ENCODE measurements around the gene VTA1.
"Not testable (repeated sequence)": the region's sequence is repeated elsewhere in the genome, so short reads cannot be mapped to it uniquely, and the experiment has no call there.

The VTA1 gene

DNA sequence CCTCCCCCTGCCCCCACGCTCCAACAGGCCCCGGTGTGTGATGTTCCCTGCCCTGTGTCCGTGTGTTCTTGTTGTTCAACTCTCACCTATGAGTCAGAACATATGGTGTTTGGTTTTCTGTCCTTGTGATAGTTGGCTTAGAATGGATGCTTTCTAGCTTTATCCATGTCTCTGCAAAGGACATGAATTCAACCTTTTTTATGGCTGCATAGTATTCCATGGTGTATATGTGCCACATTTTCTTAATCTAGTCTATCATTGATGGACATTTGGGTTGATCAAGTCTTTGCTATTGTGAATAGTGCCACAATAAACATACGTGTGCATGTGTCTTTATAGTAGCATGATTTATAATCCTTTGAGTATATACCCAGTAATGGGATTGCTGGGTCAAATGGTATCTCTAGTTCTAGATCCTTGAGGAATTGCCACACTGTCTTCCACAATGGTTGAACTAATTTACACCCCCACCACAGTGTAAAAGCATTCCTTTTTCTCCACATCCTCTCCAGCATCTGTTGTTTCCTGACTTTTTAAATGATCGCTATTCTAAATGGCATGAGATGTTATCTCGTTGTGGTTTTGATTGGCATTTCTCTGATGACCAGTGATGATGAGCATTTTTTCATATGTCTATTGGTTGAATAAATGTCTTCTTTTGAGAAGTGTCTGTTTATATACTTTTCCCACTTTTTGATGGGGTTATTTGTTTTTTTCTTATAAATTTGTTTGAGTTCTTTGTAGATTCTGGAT lies 82.6 kb downstream of the VTA1 start:
- not testable (repeated sequence) for DNase-seq

- peak in 2 of 5 experiments; percentile 25 to 46 for DNase-seq
Measured at GRCh38 chr6:142232206-142233044, 85.4 kb downstream of the VTA1 start.

- no peak for DNase-seq
Measured at GRCh38 chr6:142233945-142234682, 87.1 kb downstream of the VTA1 start.

- no peak for DNase-seq
Measured at GRCh38 chr6:142235272-142235671, 88.2 kb downstream of the VTA1 start.

DNA sequence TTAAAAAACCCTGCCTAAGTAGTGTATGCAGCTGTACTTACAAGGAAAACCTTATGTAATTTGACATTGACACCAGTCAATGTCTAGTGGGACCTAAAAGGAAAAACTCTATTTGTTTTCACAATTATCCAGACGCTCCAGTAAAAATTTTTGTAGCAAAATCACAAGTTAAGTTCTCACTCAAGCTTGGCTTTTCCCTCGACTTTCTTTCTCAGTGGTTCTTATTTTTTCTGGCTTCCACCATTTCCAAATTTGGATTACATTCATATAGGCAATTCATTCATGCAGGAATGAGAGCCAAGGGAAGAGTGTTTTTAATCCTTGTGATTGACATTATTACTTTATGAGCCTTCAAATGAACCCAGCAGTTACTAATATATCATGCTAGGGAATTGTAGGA lies 88.7 kb downstream of the VTA1 start:
- no peak for DNase-seq

GRCh38 chr6:142236691-142237090 lies 89.6 kb downstream of the VTA1 start:
- DNase-seq: no peak

DNA sequence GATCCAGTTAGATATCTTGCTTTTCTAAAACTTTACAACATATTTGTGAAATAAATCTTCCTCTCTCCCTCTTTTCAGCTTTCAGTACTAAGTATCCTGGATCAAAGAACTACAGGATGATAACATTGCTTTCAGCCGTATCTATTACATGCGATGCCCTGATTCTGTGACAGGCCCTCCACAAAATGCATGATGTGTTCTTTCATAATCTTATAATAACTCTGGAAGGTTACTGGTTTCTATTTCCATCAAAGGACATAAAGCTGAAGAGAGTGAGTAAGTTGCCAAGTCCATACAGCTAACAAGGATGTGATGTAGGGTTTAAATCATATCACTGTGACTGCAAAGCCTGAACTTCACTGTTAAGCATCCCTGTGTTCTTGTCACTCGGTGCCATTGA lies 91.8 kb downstream of the VTA1 start:
- DNase-seq: no peak

DNA sequence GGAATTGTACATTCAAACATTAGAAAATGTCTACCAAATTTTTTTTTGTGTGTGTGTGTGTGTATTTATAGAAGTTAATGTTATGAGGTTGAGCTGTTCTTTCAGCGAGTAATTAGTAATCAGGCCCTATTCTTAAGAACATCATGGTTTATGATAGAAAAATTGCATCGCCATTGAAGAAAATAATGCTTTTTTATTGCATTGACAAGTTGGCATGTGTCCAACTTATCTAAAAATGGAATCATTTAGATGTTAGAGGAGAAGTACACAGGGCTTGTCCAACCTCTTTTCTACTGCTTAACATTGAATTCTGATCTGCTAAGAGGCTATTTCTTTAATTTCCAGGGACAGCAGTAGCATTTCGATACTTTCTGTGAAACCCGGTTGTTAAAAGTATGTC lies 93.1 kb downstream of the VTA1 start:
- DNase-seq: no peak

GRCh38 chr6:142241061-142241460 lies 94.0 kb downstream of the VTA1 start:
- DNase-seq: no peak

- DNase-seq: no peak
Measured at GRCh38 chr6:142242269-142242668, 95.2 kb downstream of the VTA1 start.

GRCh38 chr6:142246960-142247359 lies 99.9 kb downstream of the VTA1 start:
- no peak for DNase-seq

DNA sequence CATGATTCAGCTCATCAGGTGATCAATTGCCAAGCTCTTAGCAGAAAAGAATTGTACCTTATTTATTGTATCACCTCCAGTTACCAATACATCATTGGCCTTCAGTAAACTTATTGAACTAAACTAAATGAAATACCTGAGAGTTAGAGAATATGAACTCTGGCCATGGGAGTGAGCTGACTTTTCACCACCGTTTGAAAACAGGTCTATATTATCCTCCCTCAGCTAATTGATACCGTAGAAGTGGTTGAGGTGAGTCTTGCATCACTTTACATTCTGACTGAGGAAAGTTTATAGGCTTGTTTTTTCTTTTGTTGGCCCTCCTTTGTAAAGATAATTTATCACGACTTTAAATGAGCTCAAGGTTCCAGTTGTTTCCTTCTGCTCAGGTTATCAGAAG lies 102.2 kb downstream of the VTA1 start:
- no peak for DNase-seq

GRCh38 chr6:142251930-142252445 lies 104.9 kb downstream of the VTA1 start:
- no peak for DNase-seq

- no peak for DNase-seq
Measured at GRCh38 chr6:142254513-142254912, 107.5 kb downstream of the VTA1 start.

DNA sequence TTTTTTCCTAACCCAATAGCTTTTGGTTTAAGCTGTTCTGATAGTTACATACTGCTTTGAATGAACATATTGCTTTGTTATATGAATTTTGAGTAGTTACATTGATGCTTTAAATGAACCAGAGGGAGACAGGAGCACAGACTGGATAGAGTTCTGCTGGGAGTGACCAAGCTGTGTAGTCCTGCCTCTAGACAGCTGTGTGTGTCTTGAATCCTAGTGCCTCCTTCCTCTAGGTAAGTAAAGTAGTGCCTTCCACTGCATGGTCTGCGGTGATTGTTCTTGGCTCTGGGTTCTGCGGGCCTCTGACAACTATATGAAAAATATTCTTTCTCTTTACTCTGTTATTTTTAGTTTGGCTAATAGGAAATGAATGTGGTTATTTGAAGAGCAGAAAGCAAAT lies 108.7 kb downstream of the VTA1 start:
- DNase-seq: no peak

DNA sequence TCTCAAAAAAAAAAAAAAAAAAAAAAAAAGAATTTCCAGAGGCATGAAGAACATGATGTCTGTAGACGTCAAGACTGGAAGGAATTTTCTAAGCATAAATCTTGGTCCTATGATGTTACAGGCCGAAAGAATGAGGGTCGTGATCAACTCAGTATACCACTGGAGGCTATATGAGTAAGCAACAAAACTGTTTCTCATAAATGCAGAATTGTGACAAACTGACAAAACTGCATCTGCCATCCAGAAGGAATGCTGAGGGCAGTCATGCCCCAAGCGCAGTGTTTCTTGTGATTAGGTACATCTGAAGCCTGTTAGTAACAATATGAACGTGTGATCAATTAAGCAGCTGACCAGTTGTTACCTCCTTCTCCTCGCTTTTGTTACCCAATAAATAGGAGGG lies 111.2 kb downstream of the VTA1 start:
- no peak for DNase-seq

DNA sequence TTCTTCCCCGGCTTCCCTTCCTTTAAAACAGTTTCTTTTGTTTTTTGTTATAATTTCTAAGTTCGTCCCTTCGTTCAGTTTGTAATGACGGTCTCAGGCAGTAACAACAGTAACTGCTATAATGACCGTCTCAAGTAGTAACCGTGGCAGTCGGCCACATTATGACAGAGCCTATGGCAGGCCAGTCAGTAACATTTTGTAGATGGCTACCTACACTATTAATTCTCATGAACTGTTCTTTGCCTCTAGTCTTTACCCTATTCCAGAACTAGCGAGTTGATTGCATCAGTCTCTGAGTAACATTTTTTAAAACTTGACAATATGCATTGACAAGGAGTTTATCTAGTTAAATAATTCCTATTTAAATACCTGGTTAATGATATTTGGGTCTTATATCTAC lies 111.7 kb downstream of the VTA1 start:
- DNase-seq: no peak

- DNase-seq: no peak
Measured at GRCh38 chr6:142260748-142261147, 113.7 kb downstream of the VTA1 start.

DNA sequence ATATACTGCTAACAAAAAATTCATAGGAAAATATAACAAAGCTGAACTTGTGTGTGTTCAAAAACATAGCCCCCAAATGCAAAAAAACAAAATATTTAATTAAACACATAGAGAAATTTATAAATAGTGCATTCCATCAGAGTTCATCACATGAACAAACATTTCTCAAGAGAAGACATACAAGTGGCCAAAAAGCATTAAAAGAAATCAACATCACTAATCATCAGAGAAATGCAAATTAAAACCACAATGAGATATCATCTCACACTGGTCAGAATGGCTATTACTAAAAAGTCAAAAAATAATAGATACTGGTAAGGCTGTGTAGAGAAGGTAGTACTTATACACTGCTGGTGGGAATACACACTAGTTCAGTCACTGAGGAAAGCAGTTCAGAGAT lies 115.2 kb downstream of the VTA1 start:
- no peak for DNase-seq

- no peak for DNase-seq
Measured at GRCh38 chr6:142265476-142265875, 118.4 kb downstream of the VTA1 start.

DNA sequence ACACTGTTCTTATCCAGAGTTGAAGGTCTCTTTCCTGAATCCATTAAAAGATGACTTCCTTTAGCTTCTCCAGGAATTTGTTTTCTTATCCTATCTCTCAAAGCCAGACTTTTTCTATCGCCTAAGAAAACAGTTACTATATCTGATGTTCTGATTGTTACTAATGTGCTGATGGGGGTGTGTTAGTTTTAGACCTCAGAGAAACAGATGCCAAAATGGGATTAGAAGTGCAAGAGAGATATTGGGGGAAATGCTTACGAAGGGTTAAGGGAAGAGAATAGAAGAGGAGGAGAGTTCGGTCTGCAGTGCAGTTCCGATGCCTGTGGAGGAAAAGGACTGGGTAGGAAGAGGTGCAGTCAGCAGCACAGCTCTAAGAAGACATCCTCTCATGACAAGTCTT lies 119.0 kb downstream of the VTA1 start:
- no peak for DNase-seq

GRCh38 chr6:142271476-142271875 lies 124.4 kb downstream of the VTA1 start:
- DNase-seq: no peak
